A673 (cell line): ENCODE data around the gene HDGFL3.

Source experiments
- EZH2 ChIP-seq: fragments of 200-600 bp; sonication (generic); IDR thresholded peaks from 2 replicates; pipeline ENCODE4 v1.6.1; 2017; ENCODE audit warnings: borderline replicate concordance, low read depth, mild to moderate bottlenecking, mixed read lengths, antibody characterized with exemption, low read length; ENCODE audit not compliant: poor library complexity, severe bottlenecking
- TF ChIP-seq, protein P1 (sequence below): fragments of 300-800, 200-600 bp; sonication (generic); conservative IDR thresholded peaks from 2 replicates; pipeline ENCODE4 v1.5.1; 2017; ENCODE audit warnings: low read depth, mild to moderate bottlenecking, antibody characterized with exemption, low read length, moderate library complexity, mixed read lengths

DNA sequence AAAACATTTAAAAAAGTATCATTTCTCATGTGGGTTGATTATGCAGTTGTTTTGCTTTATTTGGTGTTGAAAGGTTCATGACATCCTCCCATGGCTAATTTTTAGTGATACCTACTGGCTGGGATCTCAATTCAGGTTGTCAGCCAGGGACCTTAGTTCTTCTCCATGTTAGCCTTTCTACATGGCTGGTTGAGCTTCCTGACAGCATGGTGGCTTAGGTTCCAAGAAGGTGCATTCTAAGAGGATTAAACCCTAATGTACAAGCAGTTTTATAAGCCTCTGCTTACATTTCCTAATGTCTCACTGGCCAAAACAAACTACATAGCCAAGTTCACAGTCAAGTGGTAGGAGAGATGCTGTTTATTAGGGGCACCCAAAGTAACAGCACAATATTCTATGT is 109.5 kb downstream of the HDGFL3 start:
- TF ChIP-seq, protein P1, sequence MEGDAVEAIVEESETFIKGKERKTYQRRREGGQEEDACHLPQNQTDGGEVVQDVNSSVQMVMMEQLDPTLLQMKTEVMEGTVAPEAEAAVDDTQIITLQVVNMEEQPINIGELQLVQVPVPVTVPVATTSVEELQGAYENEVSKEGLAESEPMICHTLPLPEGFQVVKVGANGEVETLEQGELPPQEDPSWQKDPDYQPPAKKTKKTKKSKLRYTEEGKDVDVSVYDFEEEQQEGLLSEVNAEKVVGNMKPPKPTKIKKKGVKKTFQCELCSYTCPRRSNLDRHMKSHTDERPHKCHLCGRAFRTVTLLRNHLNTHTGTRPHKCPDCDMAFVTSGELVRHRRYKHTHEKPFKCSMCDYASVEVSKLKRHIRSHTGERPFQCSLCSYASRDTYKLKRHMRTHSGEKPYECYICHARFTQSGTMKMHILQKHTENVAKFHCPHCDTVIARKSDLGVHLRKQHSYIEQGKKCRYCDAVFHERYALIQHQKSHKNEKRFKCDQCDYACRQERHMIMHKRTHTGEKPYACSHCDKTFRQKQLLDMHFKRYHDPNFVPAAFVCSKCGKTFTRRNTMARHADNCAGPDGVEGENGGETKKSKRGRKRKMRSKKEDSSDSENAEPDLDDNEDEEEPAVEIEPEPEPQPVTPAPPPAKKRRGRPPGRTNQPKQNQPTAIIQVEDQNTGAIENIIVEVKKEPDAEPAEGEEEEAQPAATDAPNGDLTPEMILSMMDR = no peak
- no peak for TF ChIP-seq EZH2
